SK-N-SH (cell line): Measurements from ENCODE around the gene CLEC16A. TPM values are rescaled to one million over a fixed set of nuclear protein-coding genes. Genes with fewer than 3 reads are reported as not detected.
A peak's percentile ranks its signal among the peaks of the same experiment; 100 is the strongest.

Experiments
- CTCF ChIA-PET: fragments of 300-600, 350-600 bp; formaldehyde crosslinking; extraction: SDS; loops from one replicate; lab custom pipeline; 2021; lab: Yijun Ruan, JAX
- POLR2A ChIA-PET: fragments of 350-600 bp; sonication (Branson Sonifier 250); formaldehyde crosslinking; extraction: SDS; loops from one replicate; lab custom pipeline; 2020; ENCODE audit warnings: antibody characterized with exemption, inconsistent platforms; lab: Yijun Ruan, JAX
- DNase-seq: peaks from one replicate; pipeline ENCODE4 v3.0.0; 2012
- H2AFZ ChIP-seq: fragments of 200-600 bp; sonication (generic); 2 replicates; pipeline ENCODE4 v1.8.1; 2016; ENCODE audit warnings: antibody characterized with exemption, mild to moderate bottlenecking, low read depth
- H3F3A ChIP-seq: fragments of 200-600 bp; sonication (generic); replicated peaks from 2 replicates; pipeline ENCODE3; 2016; ENCODE audit warnings: antibody characterized with exemption, mild to moderate bottlenecking; ENCODE audit not compliant: insufficient read depth
- H3K27ac ChIP-seq, 2 experiments: fragments of 200-500 bp in 1 of 2; fragments of 200-600 bp in 1 of 2; sonication (Bioruptor generic) in 1 of 2; sonication (generic), shearing (Covaris generic) in 1 of 2; 2 replicates each; pipeline versions ENCODE4 v1.5.1 to v1.6.1; 2014 to 2016; ENCODE audit warnings: low read depth in 2 of 2, inconsistent platforms in 1 of 2, low read length in 1 of 2, mild to moderate bottlenecking in 1 of 2, mixed read lengths in 1 of 2
- H3K27me3 ChIP-seq: fragments of 200-600 bp; sonication (generic), shearing (Covaris generic); 2 replicates; pipeline ENCODE4 v1.6.1; 2016; ENCODE audit warnings: mixed run types; ENCODE audit not compliant: insufficient read depth
- H3K36me3 ChIP-seq, 2 experiments: fragments of 200-500 bp in 1 of 2; fragments of 200-600 bp in 1 of 2; sonication (Bioruptor generic) in 1 of 2; sonication (generic) in 1 of 2; replicated peaks in 1 of 2; 2 replicates each; pipeline versions ENCODE3 to v1.5.1; 2014 to 2016; ENCODE audit warnings: low read length in 1 of 2, mild to moderate bottlenecking in 1 of 2; ENCODE audit not compliant: insufficient read depth in 2 of 2, control insufficient read depth in 1 of 2
- H3K4me1 ChIP-seq, 2 experiments: fragments of 200-500 bp in 1 of 2; fragments of 200-600 bp in 1 of 2; sonication (Bioruptor generic) in 1 of 2; sonication (generic), shearing (Covaris generic) in 1 of 2; 2 replicates each; pipeline versions ENCODE4 v1.5.1 to v1.6.1; 2014 to 2016; ENCODE audit warnings: low read depth in 1 of 2, low read length in 1 of 2, mixed run types in 1 of 2; ENCODE audit not compliant: insufficient read depth in 2 of 2, control insufficient read depth in 1 of 2
- H3K4me2 ChIP-seq: fragments of 200-600 bp; sonication (generic), shearing (Covaris generic); 2 replicates; pipeline ENCODE4 v1.6.1; 2017; ENCODE audit warnings: mixed run types
- H3K4me3 ChIP-seq, 2 experiments: fragments of 200-500 bp in 1 of 2; fragments of 200-600 bp in 1 of 2; sonication (Bioruptor generic) in 1 of 2; sonication (generic), shearing (Covaris generic) in 1 of 2; 2 replicates each; pipeline versions ENCODE4 v1.5.1 to v1.8.1; 2014 to 2016; ENCODE audit warnings: low read depth in 2 of 2, inconsistent platforms in 1 of 2, low read length in 1 of 2, mild to moderate bottlenecking in 1 of 2, mixed read lengths in 1 of 2, moderate library complexity in 1 of 2
- H3K79me2 ChIP-seq: fragments of 200-600 bp; sonication (generic); 2 replicates; pipeline ENCODE4 v1.8.1; 2017; ENCODE audit warnings: mild to moderate bottlenecking; ENCODE audit not compliant: insufficient read depth
- H3K9ac ChIP-seq: fragments of 200-600 bp; sonication (generic); 2 replicates; pipeline ENCODE4 v1.6.1; 2017; ENCODE audit warnings: mixed run types
- H3K9me2 ChIP-seq: fragments of 200-600 bp; sonication (generic); 2 replicates; pipeline ENCODE4 v1.6.1; 2017; ENCODE audit warnings: mixed run types
- H3K9me3 ChIP-seq: fragments of 200-600 bp; sonication (generic); 2 replicates; pipeline ENCODE4 v1.6.1; 2017; ENCODE audit warnings: mixed run types, mild to moderate bottlenecking, moderate library complexity
- H4K20me1 ChIP-seq: fragments of 200-600 bp; sonication (generic); 2 replicates; pipeline ENCODE4 v1.6.1; 2017; ENCODE audit warnings: mild to moderate bottlenecking, mixed run types; ENCODE audit not compliant: insufficient read depth
- FOSL2 ChIP-seq: IDR thresholded peaks from 2 replicates; pipeline ENCODE4 v1.4.0; 2012; ENCODE audit warnings: low read depth, mild to moderate bottlenecking, moderate library complexity, borderline replicate concordance
- TCF12 ChIP-seq: IDR thresholded peaks from 2 replicates; pipeline ENCODE4 v1.4.0; 2012
- TEAD4 ChIP-seq: IDR thresholded peaks from 2 replicates; pipeline ENCODE4 v1.4.0; 2012; ENCODE audit warnings: mild to moderate bottlenecking, borderline replicate concordance; ENCODE audit not compliant: insufficient read depth
- WGBS: methylation state at CpG from one replicate; pipeline ENCODE4 v1.1.6; 2017; ENCODE audit warnings: low lambda C conversion rate; 5-methylcytosine and 5-hydroxymethylcytosine counted together
- polyA plus RNA-seq, 3 experiments: library from polyadenylated mRNA; depleted of rRNA; stranded (reverse); fragments of >200 nt; gene quantifications; 2 replicates each; pipeline ENCODE4 v1.2.3, GENCODE V29; 2012
- TF ChIP-seq, protein P1 (sequence below): IDR thresholded peaks from 2 replicates; pipeline ENCODE4 v1.6.1; 2012; ENCODE audit warnings: mild to moderate bottlenecking, low read depth, low read length, moderate library complexity
- TF ChIP-seq, protein P2 (sequence below): IDR thresholded peaks from 2 replicates; pipeline ENCODE4 v1.4.0; 2012; ENCODE audit warnings: low read depth

The CLEC16A gene
- polyA plus RNA-seq, 1 of the 3 experiments (the other 2 are of a cell fraction) = 13.7 TPM

DNA sequence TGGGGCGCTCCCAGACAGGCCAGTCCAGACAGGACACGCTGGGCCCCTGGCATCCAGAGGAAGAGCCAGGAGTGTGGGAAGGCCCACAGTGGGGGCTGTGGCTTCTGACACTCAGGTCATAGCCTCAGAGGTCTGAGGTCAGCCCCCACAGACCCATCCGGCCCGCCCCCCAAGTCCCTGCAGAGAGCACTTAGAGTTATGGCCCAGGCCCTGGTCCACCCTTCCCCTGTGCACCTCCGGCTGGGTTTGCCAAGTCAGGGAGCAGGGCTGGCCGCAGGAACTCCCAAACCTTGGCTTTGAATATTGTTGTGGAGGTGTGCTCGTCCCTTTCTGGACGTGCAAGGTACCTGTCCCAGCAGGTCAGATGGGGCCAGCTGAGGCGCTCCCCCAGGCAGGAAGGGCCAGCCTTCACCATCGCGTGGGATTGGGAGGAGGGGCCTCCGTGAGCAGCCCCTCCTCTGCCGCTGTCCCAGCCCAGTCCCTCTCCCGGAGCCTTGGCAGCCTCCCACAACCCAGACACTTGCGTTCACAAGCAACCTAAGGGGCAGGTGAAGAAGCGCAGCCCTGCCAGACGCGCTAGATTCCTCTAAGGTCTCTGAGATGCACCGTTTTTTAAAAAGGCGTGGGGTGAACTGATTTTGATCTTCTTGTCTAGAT lies 237.0 kb downstream of the CLEC16A start:
- CTCF ChIA-PET = interaction anchor here (0.8 to 1.1 kb wide), 2 partner anchors 14 to 74 kb away, joined by 3 to 4 read pairs; no protein-coding TSS in a partner anchor
- no peaks in the 10 kb centered on the region for H3K9me2 ChIP-seq
- no peak overlapping the region for H3K4me2 ChIP-seq
- no peak overlapping the region for H3K9ac ChIP-seq
- no peaks in the 10 kb centered on the region for H3K9me3 ChIP-seq
- H3K27ac ChIP-seq = no peak overlapping the region
- no peak for TF ChIP-seq TEAD4
- no peak for TF ChIP-seq FOSL2
- H3K36me3 ChIP-seq = peaks cover 0 to 13% of the 10 kb centered on the region in 2 experiments
- no peak for DNase-seq
- WGBS = 94% methylated on average over 13 of the region's 20 CpGs
- no peak overlapping the region for H3K4me3 ChIP-seq
- no peaks in the 10 kb centered on the region for H3K27me3 ChIP-seq
- no peak overlapping the region for H2AFZ ChIP-seq
- H3K4me1 ChIP-seq = no peaks in the 10 kb centered on the region
- H3K79me2 ChIP-seq = no peaks in the 10 kb centered on the region
- POLR2A ChIA-PET = no interaction called here
- H3F3A ChIP-seq = no peaks in the 10 kb centered on the region
- H4K20me1 ChIP-seq = no peaks in the 10 kb centered on the region

DNA sequence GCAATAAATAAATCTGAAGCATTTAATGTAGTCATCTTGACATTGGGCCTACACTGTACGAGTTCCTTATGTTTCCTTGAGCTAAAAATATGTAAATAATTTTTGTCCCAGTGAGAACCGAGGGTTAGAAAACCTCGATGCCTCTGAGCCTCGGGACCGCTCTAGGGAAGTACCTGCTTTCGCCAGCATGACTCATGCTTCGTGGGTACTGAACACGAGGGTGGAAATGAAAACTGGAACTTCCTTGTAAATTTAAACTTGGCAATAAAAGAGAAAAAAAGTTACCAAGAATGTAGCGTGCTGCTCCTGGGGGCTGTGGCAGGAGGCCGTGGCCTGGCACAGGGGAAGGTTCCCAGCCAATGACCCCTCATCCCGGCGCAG lies 237.5 kb downstream of the CLEC16A start:
- H3F3A ChIP-seq = no peaks in the 10 kb centered on the region
- DNase-seq = no peak
- TF ChIP-seq, protein P1, sequence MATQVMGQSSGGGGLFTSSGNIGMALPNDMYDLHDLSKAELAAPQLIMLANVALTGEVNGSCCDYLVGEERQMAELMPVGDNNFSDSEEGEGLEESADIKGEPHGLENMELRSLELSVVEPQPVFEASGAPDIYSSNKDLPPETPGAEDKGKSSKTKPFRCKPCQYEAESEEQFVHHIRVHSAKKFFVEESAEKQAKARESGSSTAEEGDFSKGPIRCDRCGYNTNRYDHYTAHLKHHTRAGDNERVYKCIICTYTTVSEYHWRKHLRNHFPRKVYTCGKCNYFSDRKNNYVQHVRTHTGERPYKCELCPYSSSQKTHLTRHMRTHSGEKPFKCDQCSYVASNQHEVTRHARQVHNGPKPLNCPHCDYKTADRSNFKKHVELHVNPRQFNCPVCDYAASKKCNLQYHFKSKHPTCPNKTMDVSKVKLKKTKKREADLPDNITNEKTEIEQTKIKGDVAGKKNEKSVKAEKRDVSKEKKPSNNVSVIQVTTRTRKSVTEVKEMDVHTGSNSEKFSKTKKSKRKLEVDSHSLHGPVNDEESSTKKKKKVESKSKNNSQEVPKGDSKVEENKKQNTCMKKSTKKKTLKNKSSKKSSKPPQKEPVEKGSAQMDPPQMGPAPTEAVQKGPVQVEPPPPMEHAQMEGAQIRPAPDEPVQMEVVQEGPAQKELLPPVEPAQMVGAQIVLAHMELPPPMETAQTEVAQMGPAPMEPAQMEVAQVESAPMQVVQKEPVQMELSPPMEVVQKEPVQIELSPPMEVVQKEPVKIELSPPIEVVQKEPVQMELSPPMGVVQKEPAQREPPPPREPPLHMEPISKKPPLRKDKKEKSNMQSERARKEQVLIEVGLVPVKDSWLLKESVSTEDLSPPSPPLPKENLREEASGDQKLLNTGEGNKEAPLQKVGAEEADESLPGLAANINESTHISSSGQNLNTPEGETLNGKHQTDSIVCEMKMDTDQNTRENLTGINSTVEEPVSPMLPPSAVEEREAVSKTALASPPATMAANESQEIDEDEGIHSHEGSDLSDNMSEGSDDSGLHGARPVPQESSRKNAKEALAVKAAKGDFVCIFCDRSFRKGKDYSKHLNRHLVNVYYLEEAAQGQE = no peak
- TF ChIP-seq TCF12 (0 out of 2 replicates have a peak, but pooled peaks have one; percentile 4), FOSL2 (peak; percentile 21; the same call in 1 of the 2 replicates)
- TF ChIP-seq, protein P2, sequence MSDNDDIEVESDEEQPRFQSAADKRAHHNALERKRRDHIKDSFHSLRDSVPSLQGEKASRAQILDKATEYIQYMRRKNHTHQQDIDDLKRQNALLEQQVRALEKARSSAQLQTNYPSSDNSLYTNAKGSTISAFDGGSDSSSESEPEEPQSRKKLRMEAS = peak; percentile 60; the same call in 1 of the 2 replicates

More for the DNA sequence above, 237.5 kb downstream of the CLEC16A start:
- ChIA-PET CTCF (interaction anchor here (0.5 kb wide), 1 partner anchor 214 kb away, joined by 3 read pairs; no protein-coding TSS in a partner anchor), POLR2A (no interaction called here)
- no peak overlapping the region for H2AFZ ChIP-seq
- H3K79me2 ChIP-seq = no peaks in the 10 kb centered on the region
- H3K4me3 ChIP-seq = no peak overlapping the region
- no peaks in the 10 kb centered on the region for H3K27me3 ChIP-seq
- H4K20me1 ChIP-seq = no peaks in the 10 kb centered on the region
- no peaks in the 10 kb centered on the region for H3K9me3 ChIP-seq
- WGBS = 44% methylated on average over 12 of the region's 12 CpGs
- H3K36me3 ChIP-seq = peaks cover 0 to 13% of the 10 kb centered on the region in 2 experiments
- H3K9me2 ChIP-seq = no peaks in the 10 kb centered on the region
- no peak overlapping the region for H3K4me2 ChIP-seq
- no peaks in the 10 kb centered on the region for H3K4me1 ChIP-seq
- no peak overlapping the region for H3K9ac ChIP-seq
- no peak overlapping the region for H3K27ac ChIP-seq
